ENCODE results near the gene GPR155. TPM values are rescaled to one million over a fixed set of nuclear protein-coding genes. Genes with fewer than 3 reads are reported as not detected.
"Not testable (repeated sequence)": the region's sequence is repeated elsewhere in the genome, so short reads cannot be mapped to it uniquely, and the experiment has no call there.

GPR155 gene
- polyA plus RNA-seq, 3 donors = 3.4 to 7.6 (median 7.0) TPM

DNA sequence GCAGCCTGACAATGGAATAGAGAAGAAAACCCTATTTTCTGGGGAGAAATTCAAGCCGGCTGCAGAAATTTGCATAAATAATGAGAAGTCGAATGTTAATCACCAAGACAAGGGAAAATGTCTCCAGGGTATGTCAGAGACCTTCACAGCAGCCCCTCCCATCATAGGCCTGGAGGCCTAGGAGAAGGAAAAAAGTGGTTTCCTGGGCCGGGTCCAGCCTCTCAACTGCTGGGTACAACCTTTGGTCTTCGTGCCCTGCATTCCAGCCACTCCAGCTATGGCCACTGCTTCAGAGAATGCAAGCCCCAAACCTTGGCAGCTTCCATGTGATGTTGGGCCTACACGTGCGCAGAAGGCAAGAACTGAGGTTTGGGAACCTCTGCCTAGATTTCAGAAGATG lies 97.3 kb downstream of the GPR155 start:
- no peak overlapping the region for H3K9ac ChIP-seq (ENCODE audit: insufficient read depth, low read length, poor library complexity, severe bottlenecking)
- no peak overlapping the region for H2AFZ ChIP-seq (ENCODE audit: insufficient read depth, low read depth, low read length, poor library complexity, severe bottlenecking)
- H3K27me3 Mint-ChIP-seq (ENCODE audit: low read depth in 3 of 3) = peaks cover 0 to 2% (median 0%) of the 10 kb centered on the region in 3 donors
- no peak overlapping the region for H3K4me2 ChIP-seq (replicated peaks; ENCODE audit: extremely low read depth, low read length, poor library complexity, severe bottlenecking)
- no peak overlapping the region for H3K4me3 ChIP-seq (replicated peaks in 1 of 3; ENCODE audit: low read depth in 2 of 3, low read length in 3 of 3)
- H4K20me1 ChIP-seq (ENCODE audit: insufficient read depth, low read length) = peaks cover 17% of the 10 kb centered on the region
- 100% methylated on average over 3 of the region's 6 CpGs for WGBS (ENCODE audit: insufficient coverage)
- peaks cover 10 to 17% of the 10 kb centered on the region in 2 donors for H3K9me3 ChIP-seq (replicated peaks in 1 of 2; ENCODE audit: control insufficient read depth in 1 of 2, insufficient read depth in 1 of 2, low read length in 2 of 2)
- H3K36me3 Mint-ChIP-seq = peaks cover 70 to 80% of the 10 kb centered on the region in 2 donors
- H3K4me1 ChIP-seq (ENCODE audit: control insufficient read depth in 1 of 2, insufficient read depth in 2 of 2, low read length in 2 of 2) = peaks cover 6 to 17% of the 10 kb centered on the region in 2 donors
- intact Hi-C loops (cut with micrococcal nuclease) = no loop called here
- peaks cover 80% of the 10 kb centered on the region for H3K79me2 ChIP-seq (ENCODE audit: insufficient read depth, low read length)
- H3K9me3 Mint-ChIP-seq = peaks cover 10 to 26% (median 18%) of the 10 kb centered on the region in 7 donors
- H3K27me3 ChIP-seq (ENCODE audit: control insufficient read depth in 2 of 2, insufficient read depth in 2 of 2, low read length in 2 of 2) = no peaks in the 10 kb centered on the region
- DNase-seq = no peak
- H3K4me3 Mint-ChIP-seq = no peak overlapping the region
- H3K4me1 Mint-ChIP-seq = peaks cover 30% of the 10 kb centered on the region
- H3K27ac Mint-ChIP-seq = peak overlapping the region in 5 of 7 donors; percentile 2 to 89 (median 74)
- peak overlapping the region in 1 of 2 donors; percentile 61 for H3K27ac ChIP-seq (ENCODE audit: low read depth in 1 of 2, low read length in 2 of 2)
- H3K36me3 ChIP-seq (replicated peaks in 1 of 2; ENCODE audit: control insufficient read depth in 1 of 2, insufficient read depth in 2 of 2, low read length in 2 of 2) = peaks cover 36 to 84% of the 10 kb centered on the region in 2 donors
- TF ChIP-seq, protein P1, sequence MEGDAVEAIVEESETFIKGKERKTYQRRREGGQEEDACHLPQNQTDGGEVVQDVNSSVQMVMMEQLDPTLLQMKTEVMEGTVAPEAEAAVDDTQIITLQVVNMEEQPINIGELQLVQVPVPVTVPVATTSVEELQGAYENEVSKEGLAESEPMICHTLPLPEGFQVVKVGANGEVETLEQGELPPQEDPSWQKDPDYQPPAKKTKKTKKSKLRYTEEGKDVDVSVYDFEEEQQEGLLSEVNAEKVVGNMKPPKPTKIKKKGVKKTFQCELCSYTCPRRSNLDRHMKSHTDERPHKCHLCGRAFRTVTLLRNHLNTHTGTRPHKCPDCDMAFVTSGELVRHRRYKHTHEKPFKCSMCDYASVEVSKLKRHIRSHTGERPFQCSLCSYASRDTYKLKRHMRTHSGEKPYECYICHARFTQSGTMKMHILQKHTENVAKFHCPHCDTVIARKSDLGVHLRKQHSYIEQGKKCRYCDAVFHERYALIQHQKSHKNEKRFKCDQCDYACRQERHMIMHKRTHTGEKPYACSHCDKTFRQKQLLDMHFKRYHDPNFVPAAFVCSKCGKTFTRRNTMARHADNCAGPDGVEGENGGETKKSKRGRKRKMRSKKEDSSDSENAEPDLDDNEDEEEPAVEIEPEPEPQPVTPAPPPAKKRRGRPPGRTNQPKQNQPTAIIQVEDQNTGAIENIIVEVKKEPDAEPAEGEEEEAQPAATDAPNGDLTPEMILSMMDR (IDR thresholded peaks at IDR 0.05) = no peak

DNA sequence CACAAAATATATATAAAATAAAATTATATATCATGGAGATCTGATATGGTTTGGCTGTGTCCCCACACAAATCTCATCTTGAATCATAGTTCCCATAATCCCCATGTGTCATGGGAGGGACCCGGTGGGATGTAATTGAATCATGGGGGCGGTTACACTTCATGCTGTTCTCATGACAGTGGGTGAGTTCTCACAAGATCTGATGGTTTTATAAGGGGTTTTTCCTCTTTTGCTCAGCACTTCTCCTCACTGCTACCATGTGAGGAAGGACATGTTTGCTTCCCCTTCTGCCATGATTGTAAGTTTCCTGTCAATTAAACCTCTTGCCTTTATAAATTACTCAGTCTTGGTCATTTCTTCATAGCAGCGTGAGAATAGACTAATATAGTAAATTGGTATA lies 98.1 kb downstream of the GPR155 start:
- H3K4me3 Mint-ChIP-seq; H2AFZ ChIP-seq (ENCODE audit: insufficient read depth, low read depth, low read length, poor library complexity, severe bottlenecking); H3K27me3 Mint-ChIP-seq (ENCODE audit: low read depth in 3 of 3); H3K27me3 ChIP-seq (ENCODE audit: control insufficient read depth in 2 of 2, insufficient read depth in 2 of 2, low read length in 2 of 2); H3K9ac ChIP-seq (ENCODE audit: insufficient read depth, low read length, poor library complexity, severe bottlenecking); H3K4me3 ChIP-seq (replicated peaks in 1 of 3; ENCODE audit: low read depth in 2 of 3, low read length in 3 of 3); intact Hi-C loops (cut with micrococcal nuclease); H3K4me2 ChIP-seq (replicated peaks; ENCODE audit: extremely low read depth, low read length, poor library complexity, severe bottlenecking): not testable (repeated sequence)
- peak overlapping the region in 1 of 2 donors; percentile 61 for H3K27ac ChIP-seq (ENCODE audit: low read depth in 1 of 2, low read length in 2 of 2)
- H3K79me2 ChIP-seq (ENCODE audit: insufficient read depth, low read length) = peaks cover 75% of the 10 kb centered on the region
- Mint-ChIP-seq H3K27ac (peak overlapping the region in 6 of 7 donors; percentile 37 to 89 (median 73)), H3K36me3 (peaks cover 72 to 85% of the 10 kb centered on the region in 2 donors), H3K4me1 (peaks cover 28% of the 10 kb centered on the region), H3K9me3 (peaks cover 16 to 32% (median 23%) of the 10 kb centered on the region in 7 donors)
- peaks cover 3 to 17% of the 10 kb centered on the region in 2 donors for H3K4me1 ChIP-seq (ENCODE audit: control insufficient read depth in 1 of 2, insufficient read depth in 2 of 2, low read length in 2 of 2)
- WGBS (ENCODE audit: insufficient coverage) = 100% methylated on average over 1 of the region's 3 CpGs
- peaks cover 17% of the 10 kb centered on the region for H4K20me1 ChIP-seq (ENCODE audit: insufficient read depth, low read length)
- peak; percentile 37 to 78 (median 62) for DNase-seq
- H3K36me3 ChIP-seq (replicated peaks in 1 of 2; ENCODE audit: control insufficient read depth in 1 of 2, insufficient read depth in 2 of 2, low read length in 2 of 2) = peaks cover 37 to 84% of the 10 kb centered on the region in 2 donors
- H3K9me3 ChIP-seq (replicated peaks in 1 of 2; ENCODE audit: control insufficient read depth in 1 of 2, insufficient read depth in 1 of 2, low read length in 2 of 2) = peaks cover 10 to 19% of the 10 kb centered on the region in 2 donors
